AG04450 (cell line): ENCODE data around the gene B3GALT5. TPM values are rescaled to one million over a fixed set of nuclear protein-coding genes. Genes with fewer than 3 reads are reported as not detected.

Source experiments
- CTCF ChIA-PET: fragments of 300-600, 350-600 bp; formaldehyde crosslinking; extraction: SDS; loops from one replicate; lab custom pipeline; 2022; ENCODE audit warnings: antibody characterized with exemption, inconsistent platforms; lab: Charles Lee
- POLR2A ChIA-PET: fragments of 350-600 bp; formaldehyde crosslinking; extraction: SDS; loops from one replicate; lab custom pipeline; 2021; ENCODE audit warnings: antibody characterized with exemption, inconsistent platforms; lab: Yijun Ruan, JAX
- DNase-seq: peaks from one replicate; pipeline ENCODE4 v3.0.0-alpha.2; 2011; ENCODE audit warnings: low read depth, low spot score
- H3K27ac ChIP-seq: one replicate; pipeline ENCODE4 v1.5.1; 2012; ENCODE audit warnings: low read depth, low read length, control low read depth
- H3K27me3 ChIP-seq: one replicate; pipeline ENCODE4 v1.6.0; 2012; ENCODE audit warnings: low read length; ENCODE audit not compliant: control insufficient read depth, insufficient read depth
- H3K4me3 ChIP-seq: 2 replicates; pipeline ENCODE4 v1.5.1; 2011; ENCODE audit warnings: mild to moderate bottlenecking, low read depth, low read length, control low read depth
- H3K9me3 ChIP-seq: 2 replicates; pipeline ENCODE4 v1.5.1; 2012; ENCODE audit warnings: low read length; ENCODE audit not compliant: control insufficient read depth, insufficient read depth
- CTCF ChIP-seq: IDR thresholded peaks from 2 replicates; pipeline ENCODE4 v1.5.1; 2011; ENCODE audit warnings: low read depth, low read length, control low read depth, inconsistent platforms
- polyA plus RNA-seq: library from polyadenylated mRNA; depleted of rRNA; stranded (reverse); fragments of >200 nt; gene quantifications from 2 replicates; pipeline ENCODE4 v1.2.3, GENCODE V29; 2011

B3GALT5 gene
- polyA plus RNA-seq, 1 experiment = 0.05 TPM

DNA sequence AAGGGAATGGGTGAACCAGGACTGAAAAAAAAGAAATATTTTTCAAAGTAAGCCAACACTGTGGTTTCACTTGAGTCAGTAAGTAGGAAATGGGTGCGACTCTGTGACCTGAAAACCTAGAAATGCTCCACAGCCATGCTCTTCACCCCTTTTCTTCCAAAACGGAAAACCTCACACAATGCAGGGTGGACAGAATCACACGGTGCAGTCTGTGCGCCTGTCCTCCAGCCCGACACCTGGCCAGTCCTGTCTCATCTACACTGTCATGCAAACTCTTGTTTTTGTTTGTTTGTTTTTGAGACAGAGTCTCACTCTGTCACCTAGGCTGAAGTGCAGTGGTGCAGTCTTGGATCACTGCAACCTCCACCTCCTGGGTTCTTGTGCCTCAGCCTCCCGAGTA lies 53.3 kb downstream of the B3GALT5 start:
- H3K27ac ChIP-seq = no peak overlapping the region
- H3K27me3 ChIP-seq = no peaks in the 10 kb centered on the region
- ChIA-PET POLR2A (no interaction called here), CTCF (no interaction called here)
- DNase-seq = no peak
- no peak for TF ChIP-seq CTCF
- H3K9me3 ChIP-seq = no peaks in the 10 kb centered on the region; the same call in 1 of the 2 replicates
- H3K4me3 ChIP-seq = no peak overlapping the region

DNA sequence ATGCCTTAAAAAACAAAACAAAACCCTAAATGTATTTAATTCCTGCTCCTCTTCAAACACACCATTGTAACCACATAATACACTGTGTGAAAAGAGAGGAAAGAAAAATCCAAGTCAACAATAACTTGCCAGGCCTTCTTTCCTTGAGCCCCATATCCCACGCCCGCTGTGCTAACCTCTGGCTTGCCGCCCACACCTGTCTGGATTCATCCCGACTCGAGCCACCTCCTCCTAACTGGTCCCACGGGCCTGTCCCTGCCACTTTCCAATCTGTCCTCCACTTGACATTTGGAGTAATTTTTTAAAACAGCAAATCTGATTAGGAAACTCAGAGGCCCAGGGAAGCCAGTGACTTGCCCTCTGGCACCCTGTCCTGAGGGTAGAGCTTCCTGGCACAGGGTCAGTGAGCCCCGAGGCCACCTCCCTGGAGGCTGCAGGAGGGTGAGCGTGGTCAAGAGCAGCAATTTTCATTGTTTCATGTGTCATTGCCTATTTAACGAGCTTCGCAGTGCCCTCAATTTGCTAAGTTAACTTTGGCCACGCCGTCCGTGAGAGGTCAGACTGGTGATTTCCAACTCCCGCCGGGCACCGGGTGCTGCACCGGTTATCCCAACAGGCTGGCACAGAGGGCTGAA lies 54.1 kb downstream of the B3GALT5 start:
- Histone ChIP-seq H3K4me3 (no peak overlapping the region), H3K27ac (no peak overlapping the region), H3K27me3 (no peaks in the 10 kb centered on the region), H3K9me3 (no peaks in the 10 kb centered on the region; the same call in 1 of the 2 replicates)
- CTCF ChIA-PET = no interaction called here
- DNase-seq = no peak
- no peak for TF ChIP-seq CTCF
- POLR2A ChIA-PET = no interaction called here

DNA sequence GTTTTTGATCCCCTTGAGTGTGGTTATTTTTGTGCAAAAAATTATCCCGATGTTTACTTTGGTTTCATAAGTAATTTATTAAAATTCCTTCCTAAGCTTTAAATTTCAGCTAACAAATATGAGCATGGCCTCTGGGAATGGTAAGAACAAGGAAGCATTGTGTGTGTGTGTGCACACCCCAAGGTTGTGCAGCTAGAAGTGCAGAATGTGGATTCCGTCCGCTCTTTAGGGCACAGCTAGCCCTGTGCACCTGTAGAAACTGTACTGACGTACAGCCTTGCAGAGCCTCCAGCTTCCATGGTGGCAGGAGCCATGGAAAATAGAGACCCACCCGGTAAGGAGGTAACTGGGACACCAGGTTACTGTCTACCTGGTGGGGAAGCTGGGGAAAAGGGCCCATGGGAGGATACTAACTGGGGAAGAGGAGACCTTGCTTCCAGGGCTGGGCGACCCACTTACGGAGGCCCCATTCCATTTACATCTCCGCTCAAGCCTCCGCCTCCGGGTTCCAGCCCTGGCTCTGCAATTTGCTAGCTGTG lies 54.7 kb downstream of the B3GALT5 start:
- no peak for TF ChIP-seq CTCF
- Histone ChIP-seq H3K4me3 (no peak overlapping the region), H3K9me3 (no peaks in the 10 kb centered on the region; the same call in 1 of the 2 replicates), H3K27ac (no peak overlapping the region), H3K27me3 (no peaks in the 10 kb centered on the region)
- POLR2A ChIA-PET = no interaction called here
- CTCF ChIA-PET = no interaction called here
- DNase-seq = no peak

DNA sequence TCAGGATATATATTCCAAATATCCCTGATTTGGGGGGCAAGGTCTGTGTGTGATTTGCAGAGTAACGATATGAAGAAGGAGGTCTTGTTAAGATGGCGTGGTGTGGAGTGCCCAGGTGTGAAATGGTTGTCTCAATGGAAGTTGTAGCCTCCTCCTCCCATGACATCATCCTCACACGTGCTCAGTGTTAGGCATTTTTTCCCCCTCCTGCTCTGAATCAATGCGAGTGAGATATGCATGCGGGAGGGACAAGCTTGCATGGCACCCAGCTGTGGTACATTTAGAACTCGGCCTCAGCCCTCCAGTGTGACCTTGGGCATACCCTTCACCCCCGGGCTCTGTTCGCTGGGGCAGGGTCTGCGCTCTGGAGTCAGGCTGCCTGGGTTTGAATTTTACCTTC lies 55.6 kb downstream of the B3GALT5 start:
- ChIA-PET POLR2A (no interaction called here), CTCF (no interaction called here)
- no peak overlapping the region for H3K4me3 ChIP-seq
- DNase-seq = no peak
- H3K9me3 ChIP-seq = no peaks in the 10 kb centered on the region; the same call in 1 of the 2 replicates
- H3K27ac ChIP-seq = no peak overlapping the region
- no peak for TF ChIP-seq CTCF
- H3K27me3 ChIP-seq = no peaks in the 10 kb centered on the region

- Histone ChIP-seq H3K27ac (no peak overlapping the region), H3K27me3 (no peaks in the 10 kb centered on the region), H3K4me3 (no peak overlapping the region), H3K9me3 (no peaks in the 10 kb centered on the region; the same call in 1 of the 2 replicates)
- ChIA-PET POLR2A (no interaction called here), CTCF (no interaction called here)
- no peak for TF ChIP-seq CTCF
- no peak for DNase-seq
Measured at GRCh38 chr21:39669485-39669884, 56.7 kb downstream of the B3GALT5 start.
